Measurements from ENCODE around the gene KCNQ1.

DNA sequence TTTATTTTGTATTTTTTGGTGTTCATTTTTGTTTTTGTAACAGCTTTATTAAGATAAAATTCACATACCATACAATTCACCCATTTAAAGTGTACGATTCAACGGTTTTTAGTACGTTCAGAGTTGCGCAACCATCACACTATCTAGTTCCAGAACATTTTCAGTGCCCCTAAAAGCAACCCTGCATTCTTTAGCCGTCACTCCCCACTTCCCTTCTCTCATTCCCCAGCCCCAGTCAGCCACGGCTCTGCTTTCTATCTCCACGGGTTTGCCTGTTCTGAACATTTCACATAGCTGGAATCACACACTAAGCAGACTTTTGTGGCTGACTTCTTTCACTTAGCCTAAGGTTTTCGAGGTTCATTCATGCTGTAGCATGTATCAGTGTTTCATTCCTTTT is 264.6 kb downstream of the KCNQ1 start:
- no peak for TF ChIP-seq CTCF (optimal IDR thresholded peaks at IDR 0.05 in 1 of 3, IDR thresholded peaks at IDR 0.05 in 1 of 3, conservative IDR thresholded peaks at IDR 0.05 in 1 of 3; ENCODE audit: extremely low read depth in 1 of 3, insufficient read depth in 2 of 3, low read length in 3 of 3)
- TF ChIP-seq EZH2 (IDR thresholded peaks at IDR 0.05; ENCODE audit: low read length), result no peak

All from keratinocyte (primary cell).